Gastroesophageal sphincter (tissue), 3 donors: ENCODE data around the gene SH3PXD2A.

Experiments used
- CTCF ChIP-seq, 4 experiments: fragments of 200-600 bp in 2 of 4; fragments of 450-650 bp in 2 of 4; sonication (generic) in 1 of 4; IDR thresholded peaks; one replicate each; pipeline ENCODE4 v1.5.1; 2017 to 2019; ENCODE audit warnings: antibody characterized with exemption in 4 of 4, mild to moderate bottlenecking in 2 of 4, moderate library complexity in 2 of 4
- EP300 ChIP-seq: sonication (generic); formaldehyde crosslinking; IDR thresholded peaks from one replicate; pipeline ENCODE4 v1.6.1; 2017; ENCODE audit warnings: antibody characterized with exemption, mild to moderate bottlenecking
- POLR2A ChIP-seq, 2 donors: fragments of 450-650 bp; IDR thresholded peaks; one replicate each; pipeline ENCODE4 v1.6.1; 2017; ENCODE audit warnings: antibody characterized with exemption in 2 of 2, mild to moderate bottlenecking in 2 of 2, moderate library complexity in 1 of 2
- POLR2AphosphoS5 ChIP-seq: sonication (generic); formaldehyde crosslinking; IDR thresholded peaks from one replicate; pipeline ENCODE4 v1.6.1; 2017; ENCODE audit warnings: antibody characterized with exemption

GRCh38 chr10:103843045-103843444 is 12.3 kb downstream of the SH3PXD2A start:
- TF ChIP-seq POLR2AphosphoS5 (no peak), CTCF (IDR thresholded peaks at IDR 0.05) (no peak), POLR2A (IDR thresholded peaks at IDR 0.05) (no peak), EP300 (no peak)
